ENCODE results near the gene DPP6. TPM values are rescaled to one million over a fixed set of nuclear protein-coding genes. Genes with fewer than 3 reads are reported as not detected.

The DPP6 gene
- total and polyA plus RNA-seq, 2 experiments from 2014 or later = not detected

DNA sequence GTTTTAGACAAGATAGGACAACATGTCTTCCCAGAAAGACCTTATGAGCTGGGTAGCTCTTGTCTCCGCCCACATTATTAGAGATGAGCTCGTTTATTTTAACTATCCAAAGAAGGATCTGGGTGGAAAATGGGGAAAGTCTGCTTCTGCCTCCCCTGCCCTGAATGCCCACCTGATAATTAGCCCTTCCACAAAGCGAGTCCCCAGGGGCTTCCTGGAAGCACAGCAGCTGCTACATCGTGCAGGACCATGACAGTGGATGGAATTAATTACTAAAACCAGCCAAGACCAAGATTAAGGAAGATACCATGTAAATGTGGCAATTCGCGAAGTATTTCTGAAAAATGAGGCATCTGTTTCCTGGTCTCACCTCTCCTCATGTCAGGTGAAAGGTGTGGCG is 576.4 kb downstream of the DPP6 start:
- Mint-ChIP-seq H3K36me3 (ENCODE audit: low read depth) (no peaks in the 10 kb centered on the region), H3K27me3 (ENCODE audit: insufficient read depth, low read depth, poor library complexity) (peaks cover 2% of the 10 kb centered on the region), H3K27ac (no peak overlapping the region), H3K4me1 (peaks cover 6% of the 10 kb centered on the region), H3K4me3 (no peak overlapping the region), H3K9me3 (no peaks in the 10 kb centered on the region)
- ATAC-seq (no peak), DNase-seq (ENCODE audit: low spot score) (no peak)
- H3K36me3 ChIP-seq (ENCODE audit: insufficient read depth) = peaks cover 6% of the 10 kb centered on the region
- no peak overlapping the region for H3K4me2 ChIP-seq
- H3K4me1 ChIP-seq (ENCODE audit: insufficient read depth) = no peaks in the 10 kb centered on the region
- H3K27me3 ChIP-seq (ENCODE audit: insufficient read depth) = no peaks in the 10 kb centered on the region
- H3K79me2 ChIP-seq (replicated peaks; ENCODE audit: insufficient read depth) = no peaks in the 10 kb centered on the region
- no peak overlapping the region for H2AFZ ChIP-seq
- no peak overlapping the region for H3K4me3 ChIP-seq
- no peaks in the 10 kb centered on the region for H3K9me2 ChIP-seq (ENCODE audit: insufficient read depth)
- no peak for TF ChIP-seq EZH2 (IDR thresholded peaks at IDR 0.05; ENCODE audit: low read depth, unreplicated experiment)
- TF ChIP-seq, protein P1, sequence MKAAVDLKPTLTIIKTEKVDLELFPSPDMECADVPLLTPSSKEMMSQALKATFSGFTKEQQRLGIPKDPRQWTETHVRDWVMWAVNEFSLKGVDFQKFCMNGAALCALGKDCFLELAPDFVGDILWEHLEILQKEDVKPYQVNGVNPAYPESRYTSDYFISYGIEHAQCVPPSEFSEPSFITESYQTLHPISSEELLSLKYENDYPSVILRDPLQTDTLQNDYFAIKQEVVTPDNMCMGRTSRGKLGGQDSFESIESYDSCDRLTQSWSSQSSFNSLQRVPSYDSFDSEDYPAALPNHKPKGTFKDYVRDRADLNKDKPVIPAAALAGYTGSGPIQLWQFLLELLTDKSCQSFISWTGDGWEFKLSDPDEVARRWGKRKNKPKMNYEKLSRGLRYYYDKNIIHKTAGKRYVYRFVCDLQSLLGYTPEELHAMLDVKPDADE (IDR thresholded peaks at IDR 0.05) = no peak
- TF ChIP-seq EZH2phosphoT487 (IDR thresholded peaks at IDR 0.05; ENCODE audit: unreplicated experiment) = no peak
- TF ChIP-seq, protein P2, sequence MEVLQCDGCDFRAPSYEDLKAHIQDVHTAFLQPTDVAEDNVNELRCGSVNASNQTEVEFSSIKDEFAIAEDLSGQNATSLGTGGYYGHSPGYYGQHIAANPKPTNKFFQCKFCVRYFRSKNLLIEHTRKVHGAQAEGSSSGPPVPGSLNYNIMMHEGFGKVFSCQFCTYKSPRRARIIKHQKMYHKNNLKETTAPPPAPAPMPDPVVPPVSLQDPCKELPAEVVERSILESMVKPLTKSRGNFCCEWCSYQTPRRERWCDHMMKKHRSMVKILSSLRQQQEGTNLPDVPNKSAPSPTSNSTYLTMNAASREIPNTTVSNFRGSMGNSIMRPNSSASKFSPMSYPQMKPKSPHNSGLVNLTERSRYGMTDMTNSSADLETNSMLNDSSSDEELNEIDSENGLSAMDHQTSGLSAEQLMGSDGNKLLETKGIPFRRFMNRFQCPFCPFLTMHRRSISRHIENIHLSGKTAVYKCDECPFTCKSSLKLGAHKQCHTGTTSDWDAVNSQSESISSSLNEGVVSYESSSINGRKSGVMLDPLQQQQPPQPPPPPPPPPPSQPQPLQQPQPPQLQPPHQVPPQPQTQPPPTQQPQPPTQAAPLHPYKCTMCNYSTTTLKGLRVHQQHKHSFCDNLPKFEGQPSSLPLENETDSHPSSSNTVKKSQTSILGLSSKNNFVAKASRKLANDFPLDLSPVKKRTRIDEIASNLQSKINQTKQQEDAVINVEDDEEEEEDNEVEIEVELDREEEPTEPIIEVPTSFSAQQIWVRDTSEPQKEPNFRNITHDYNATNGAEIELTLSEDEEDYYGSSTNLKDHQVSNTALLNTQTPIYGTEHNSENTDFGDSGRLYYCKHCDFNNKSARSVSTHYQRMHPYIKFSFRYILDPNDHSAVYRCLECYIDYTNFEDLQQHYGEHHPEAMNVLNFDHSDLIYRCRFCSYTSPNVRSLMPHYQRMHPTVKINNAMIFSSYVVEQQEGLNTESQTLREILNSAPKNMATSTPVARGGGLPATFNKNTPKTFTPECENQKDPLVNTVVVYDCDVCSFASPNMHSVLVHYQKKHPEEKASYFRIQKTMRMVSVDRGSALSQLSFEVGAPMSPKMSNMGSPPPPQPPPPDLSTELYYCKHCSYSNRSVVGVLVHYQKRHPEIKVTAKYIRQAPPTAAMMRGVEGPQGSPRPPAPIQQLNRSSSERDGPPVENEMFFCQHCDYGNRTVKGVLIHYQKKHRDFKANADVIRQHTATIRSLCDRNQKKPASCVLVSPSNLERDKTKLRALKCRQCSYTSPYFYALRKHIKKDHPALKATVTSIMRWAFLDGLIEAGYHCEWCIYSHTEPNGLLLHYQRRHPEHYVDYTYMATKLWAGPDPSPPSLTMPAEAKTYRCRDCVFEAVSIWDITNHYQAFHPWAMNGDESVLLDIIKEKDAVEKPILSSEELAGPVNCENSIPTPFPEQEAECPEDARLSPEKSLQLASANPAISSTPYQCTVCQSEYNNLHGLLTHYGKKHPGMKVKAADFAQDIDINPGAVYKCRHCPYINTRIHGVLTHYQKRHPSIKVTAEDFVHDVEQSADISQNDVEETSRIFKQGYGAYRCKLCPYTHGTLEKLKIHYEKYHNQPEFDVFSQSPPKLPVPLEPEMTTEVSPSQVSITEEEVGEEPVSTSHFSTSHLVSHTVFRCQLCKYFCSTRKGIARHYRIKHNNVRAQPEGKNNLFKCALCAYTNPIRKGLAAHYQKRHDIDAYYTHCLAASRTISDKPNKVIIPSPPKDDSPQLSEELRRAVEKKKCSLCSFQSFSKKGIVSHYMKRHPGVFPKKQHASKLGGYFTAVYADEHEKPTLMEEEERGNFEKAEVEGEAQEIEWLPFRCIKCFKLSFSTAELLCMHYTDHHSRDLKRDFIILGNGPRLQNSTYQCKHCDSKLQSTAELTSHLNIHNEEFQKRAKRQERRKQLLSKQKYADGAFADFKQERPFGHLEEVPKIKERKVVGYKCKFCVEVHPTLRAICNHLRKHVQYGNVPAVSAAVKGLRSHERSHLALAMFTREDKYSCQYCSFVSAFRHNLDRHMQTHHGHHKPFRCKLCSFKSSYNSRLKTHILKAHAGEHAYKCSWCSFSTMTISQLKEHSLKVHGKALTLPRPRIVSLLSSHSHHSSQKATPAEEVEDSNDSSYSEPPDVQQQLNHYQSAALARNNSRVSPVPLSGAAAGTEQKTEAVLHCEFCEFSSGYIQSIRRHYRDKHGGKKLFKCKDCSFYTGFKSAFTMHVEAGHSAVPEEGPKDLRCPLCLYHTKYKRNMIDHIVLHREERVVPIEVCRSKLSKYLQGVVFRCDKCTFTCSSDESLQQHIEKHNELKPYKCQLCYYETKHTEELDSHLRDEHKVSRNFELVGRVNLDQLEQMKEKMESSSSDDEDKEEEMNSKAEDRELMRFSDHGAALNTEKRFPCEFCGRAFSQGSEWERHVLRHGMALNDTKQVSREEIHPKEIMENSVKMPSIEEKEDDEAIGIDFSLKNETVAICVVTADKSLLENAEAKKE (CRISPR knock-in tag; IDR thresholded peaks at IDR 0.05) = no peak
- TF ChIP-seq POLR2AphosphoS5 (IDR thresholded peaks at IDR 0.05; ENCODE audit: low read depth) = no peak
- TF ChIP-seq ZNF331 (CRISPR knock-in tag; IDR thresholded peaks at IDR 0.05; ENCODE audit: low read depth) = no peak
- no peak for TF ChIP-seq NANOG (IDR thresholded peaks at IDR 0.05; ENCODE audit: borderline replicate concordance)
- no peak for TF ChIP-seq CREB1 (CRISPR knock-in tag; IDR thresholded peaks at IDR 0.05; ENCODE audit: low read depth)
- TF ChIP-seq, protein P3, sequence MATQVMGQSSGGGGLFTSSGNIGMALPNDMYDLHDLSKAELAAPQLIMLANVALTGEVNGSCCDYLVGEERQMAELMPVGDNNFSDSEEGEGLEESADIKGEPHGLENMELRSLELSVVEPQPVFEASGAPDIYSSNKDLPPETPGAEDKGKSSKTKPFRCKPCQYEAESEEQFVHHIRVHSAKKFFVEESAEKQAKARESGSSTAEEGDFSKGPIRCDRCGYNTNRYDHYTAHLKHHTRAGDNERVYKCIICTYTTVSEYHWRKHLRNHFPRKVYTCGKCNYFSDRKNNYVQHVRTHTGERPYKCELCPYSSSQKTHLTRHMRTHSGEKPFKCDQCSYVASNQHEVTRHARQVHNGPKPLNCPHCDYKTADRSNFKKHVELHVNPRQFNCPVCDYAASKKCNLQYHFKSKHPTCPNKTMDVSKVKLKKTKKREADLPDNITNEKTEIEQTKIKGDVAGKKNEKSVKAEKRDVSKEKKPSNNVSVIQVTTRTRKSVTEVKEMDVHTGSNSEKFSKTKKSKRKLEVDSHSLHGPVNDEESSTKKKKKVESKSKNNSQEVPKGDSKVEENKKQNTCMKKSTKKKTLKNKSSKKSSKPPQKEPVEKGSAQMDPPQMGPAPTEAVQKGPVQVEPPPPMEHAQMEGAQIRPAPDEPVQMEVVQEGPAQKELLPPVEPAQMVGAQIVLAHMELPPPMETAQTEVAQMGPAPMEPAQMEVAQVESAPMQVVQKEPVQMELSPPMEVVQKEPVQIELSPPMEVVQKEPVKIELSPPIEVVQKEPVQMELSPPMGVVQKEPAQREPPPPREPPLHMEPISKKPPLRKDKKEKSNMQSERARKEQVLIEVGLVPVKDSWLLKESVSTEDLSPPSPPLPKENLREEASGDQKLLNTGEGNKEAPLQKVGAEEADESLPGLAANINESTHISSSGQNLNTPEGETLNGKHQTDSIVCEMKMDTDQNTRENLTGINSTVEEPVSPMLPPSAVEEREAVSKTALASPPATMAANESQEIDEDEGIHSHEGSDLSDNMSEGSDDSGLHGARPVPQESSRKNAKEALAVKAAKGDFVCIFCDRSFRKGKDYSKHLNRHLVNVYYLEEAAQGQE (IDR thresholded peaks at IDR 0.05; ENCODE audit: unreplicated experiment) = no peak
- no peak for TF ChIP-seq JUNB (IDR thresholded peaks at IDR 0.05; ENCODE audit: unreplicated experiment)
- no peak for TF ChIP-seq ZNF114 (CRISPR knock-in tag; IDR thresholded peaks at IDR 0.05)
- TF ChIP-seq STAT1 (IDR thresholded peaks at IDR 0.05; ENCODE audit: unreplicated experiment) = no peak
- H3F3A ChIP-seq (replicated peaks; ENCODE audit: low read depth) = no peaks in the 10 kb centered on the region
- no peak overlapping the region for H3K27ac ChIP-seq (ENCODE audit: low read depth)
- H4K20me1 ChIP-seq (replicated peaks; ENCODE audit: insufficient read depth) = no peaks in the 10 kb centered on the region
